Colonic mucosa (tissue), 4 donors: Measurements from ENCODE around the gene LCTL. TPM values are rescaled to one million over a fixed set of nuclear protein-coding genes. Genes with fewer than 3 reads are reported as not detected.

Source experiments
- DNase-seq: peaks from one replicate; pipeline ENCODE4 v3.0.0-alpha.2; 2020
- H3K27ac ChIP-seq: fragments of 200-600 bp; one replicate; pipeline ENCODE4 v1.8.0; 2021
- H3K27me3 ChIP-seq: fragments of 200-600 bp; one replicate; pipeline ENCODE4 v1.8.0; 2021
- H3K36me3 ChIP-seq: fragments of 200-600 bp; one replicate; pipeline ENCODE4 v1.8.0; 2021
- H3K4me1 ChIP-seq: fragments of 200-600 bp; one replicate; pipeline ENCODE4 v1.8.0; 2021; ENCODE audit warnings: mild to moderate bottlenecking
- H3K4me3 ChIP-seq: fragments of 200-600 bp; one replicate; pipeline ENCODE4 v1.8.0; 2021
- H3K9ac ChIP-seq, 2 donors: one replicate each; pipeline ENCODE4 v1.7.0; 2013; ENCODE audit warnings: control low read depth in 2 of 2, low read depth in 2 of 2, low read length in 2 of 2
- H3K9me3 ChIP-seq: fragments of 200-600 bp; one replicate; pipeline ENCODE4 v1.8.0; 2021
- CTCF ChIP-seq: fragments of 200-600 bp; IDR thresholded peaks from one replicate; pipeline ENCODE4 v1.8.0; 2022; ENCODE audit warnings: antibody characterized with exemption, mild to moderate bottlenecking
- intact Hi-C: fragments of 100-400 bp; cut with DNase I; formaldehyde crosslinking; loops from one replicate; pipeline ENCODE4 v1.14.1; 2022
- total RNA-seq, 2 donors: library from RNA; stranded (reverse); fragmentation: NEBNext Ultra II Directional in 1 of 2; extraction: Animal tissue kit (Norgen Biotek cat#: 25700) in 1 of 2; gene quantifications; one replicate each; pipeline ENCODE4 v1.2.1, GENCODE V29; 2021
- donor health status: healthy.
- donor health status: DM: no; HTN: no; CAD: no.
- donor health status: DM: no; HTN: no; CAD: no.

LCTL gene
- total RNA-seq, 2 donors from 2014 or later: not detected

- no peaks in the 10 kb centered on the region for H3K36me3 ChIP-seq
- no peak overlapping the region for H3K4me3 ChIP-seq
- DNase-seq: no peak
- no peaks in the 10 kb centered on the region for H3K27me3 ChIP-seq
- H3K27ac ChIP-seq: no peak overlapping the region
- no peaks in the 10 kb centered on the region for H3K4me1 ChIP-seq
- no peak for TF ChIP-seq CTCF
- intact Hi-C loops: no loop called here
- H3K9ac ChIP-seq: no peak overlapping the region
- H3K9me3 ChIP-seq: no peaks in the 10 kb centered on the region
Measured at GRCh38 chr15:66594836-66595235, 29.0 kb upstream of the LCTL start.

DNA sequence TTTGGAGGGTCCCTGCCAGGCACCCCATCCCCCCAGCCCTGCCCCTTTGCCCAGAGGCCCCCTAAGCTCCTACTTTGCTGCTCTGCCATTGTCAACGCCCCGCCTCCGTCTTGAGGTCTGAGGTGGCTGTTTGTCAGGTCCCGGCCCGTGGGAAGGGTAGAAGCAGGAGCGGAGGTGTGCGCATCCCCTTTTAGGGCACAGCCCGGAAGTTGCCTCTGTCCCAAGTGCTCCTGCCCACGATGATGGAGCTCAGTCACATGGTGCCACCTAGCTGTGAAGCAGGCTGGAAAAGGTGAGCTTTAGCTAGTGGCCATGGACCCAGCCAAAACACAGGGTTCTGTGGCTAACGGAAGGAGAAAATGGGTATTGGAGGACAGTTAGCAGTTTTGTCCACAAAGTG is 28.5 kb upstream of the LCTL start:
- Histone ChIP-seq H3K9me3 (no peaks in the 10 kb centered on the region), H3K4me1 (no peaks in the 10 kb centered on the region), H3K9ac (no peak overlapping the region), H3K36me3 (no peaks in the 10 kb centered on the region), H3K27ac (no peak overlapping the region), H3K27me3 (no peaks in the 10 kb centered on the region), H3K4me3 (no peak overlapping the region)
- no peak for TF ChIP-seq CTCF
- DNase-seq: no peak
- intact Hi-C loops: no loop called here

GRCh38 chr15:66593219-66593780 is 27.5 kb upstream of the LCTL start:
- Histone ChIP-seq H3K27ac (no peak overlapping the region), H3K9me3 (no peaks in the 10 kb centered on the region), H3K4me3 (no peak overlapping the region), H3K9ac (no peak overlapping the region), H3K4me1 (no peaks in the 10 kb centered on the region), H3K36me3 (no peaks in the 10 kb centered on the region), H3K27me3 (no peaks in the 10 kb centered on the region)
- no peak for TF ChIP-seq CTCF
- no peak for DNase-seq
- intact Hi-C loops: no loop called here

DNA sequence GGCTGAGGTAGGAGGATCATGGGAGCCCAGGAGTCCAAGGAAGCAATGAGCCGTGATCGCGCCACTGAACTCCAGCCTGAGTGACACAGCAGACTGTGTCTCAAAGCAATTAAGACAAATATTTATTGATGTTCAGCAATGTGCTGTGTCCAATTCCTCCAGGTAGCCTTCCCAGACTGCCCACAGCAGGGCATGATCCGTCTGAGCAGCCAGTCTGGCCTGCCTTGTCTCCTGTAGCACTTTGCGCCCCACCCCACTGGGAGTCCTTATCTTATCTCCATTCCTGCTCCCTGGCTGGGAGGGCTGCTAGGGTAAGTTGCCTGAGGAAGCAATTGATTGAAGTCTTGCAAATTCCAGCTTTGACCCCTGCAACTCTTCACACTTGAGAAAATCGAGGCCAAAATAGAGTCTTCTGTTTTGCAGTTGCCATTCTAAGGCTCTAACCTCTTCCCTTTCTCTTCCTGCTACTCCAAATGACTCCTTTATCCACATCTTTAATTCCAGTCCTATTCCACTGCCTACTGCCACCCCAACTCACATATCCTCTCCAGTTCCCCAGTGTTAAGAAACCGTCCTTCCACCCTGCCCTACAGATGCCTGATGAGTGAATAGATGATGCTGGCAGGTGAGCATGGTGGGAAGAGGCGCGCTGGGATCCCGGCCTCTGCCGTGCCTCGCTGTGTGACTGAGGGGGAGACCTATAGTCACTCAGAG is 26.9 kb upstream of the LCTL start:
- Histone ChIP-seq H3K9me3 (no peaks in the 10 kb centered on the region), H3K27ac (no peak overlapping the region), H3K4me3 (no peak overlapping the region), H3K4me1 (no peaks in the 10 kb centered on the region), H3K9ac (no peak overlapping the region), H3K36me3 (no peaks in the 10 kb centered on the region), H3K27me3 (no peaks in the 10 kb centered on the region)
- intact Hi-C loops: no loop called here
- peak; percentile 41 for DNase-seq
- TF ChIP-seq CTCF: no peak

DNA sequence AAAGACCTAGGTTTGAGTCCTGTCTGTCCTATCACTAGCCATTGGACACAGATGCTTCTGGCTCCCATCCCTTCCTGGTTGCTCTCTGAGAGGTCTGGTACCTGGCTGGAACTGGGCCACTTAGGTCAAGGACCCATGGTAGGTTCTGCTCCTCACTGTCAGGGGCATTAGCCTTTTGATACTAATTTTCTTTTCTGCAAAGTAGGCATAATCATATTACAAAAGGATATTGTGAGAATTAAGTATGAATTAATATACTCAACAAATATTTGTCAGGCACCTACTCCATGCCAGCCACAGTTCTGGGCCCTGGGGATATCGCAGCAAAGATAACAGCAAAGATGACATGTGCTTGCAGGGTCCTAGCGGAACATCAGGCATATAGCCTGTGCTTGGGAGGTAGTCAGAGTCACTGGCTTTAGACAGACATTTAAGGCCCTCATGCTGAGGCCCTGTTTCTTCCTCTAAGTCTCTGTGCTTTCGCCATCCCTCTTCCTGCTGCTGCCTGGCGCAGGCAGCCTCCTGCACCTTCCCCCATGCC is 25.6 kb upstream of the LCTL start:
- Histone ChIP-seq H3K9ac (no peak overlapping the region), H3K36me3 (no peaks in the 10 kb centered on the region), H3K9me3 (no peaks in the 10 kb centered on the region), H3K4me3 (no peak overlapping the region), H3K27ac (no peak overlapping the region), H3K27me3 (no peaks in the 10 kb centered on the region), H3K4me1 (no peaks in the 10 kb centered on the region)
- no peak for TF ChIP-seq CTCF
- intact Hi-C loops: no loop called here
- no peak for DNase-seq
